Measurements from ENCODE around the gene CHN2.

The CHN2 gene

GRCh38 chr7:29332042-29332811, 137.7 kb downstream of the CHN2 start:
- no peak for DNase-seq (ENCODE audit: low read depth in 2 of 2)

GRCh38 chr7:29332875-29333855, 138.6 kb downstream of the CHN2 start:
- no peak for DNase-seq (ENCODE audit: low read depth in 2 of 2)

- no peak for DNase-seq (ENCODE audit: low read depth in 2 of 2)
Observed at GRCh38 chr7:29335188-29336083, 140.9 kb downstream of the CHN2 start.

GRCh38 chr7:29337546-29338116, 143.1 kb downstream of the CHN2 start:
- DNase-seq (ENCODE audit: low read depth in 2 of 2) = no peak

- DNase-seq (ENCODE audit: low read depth in 2 of 2) = no peak
Observed at GRCh38 chr7:29340696-29341095, 146.1 kb downstream of the CHN2 start.

- DNase-seq (ENCODE audit: low read depth in 2 of 2) = no peak
Observed at GRCh38 chr7:29341156-29341555, 146.6 kb downstream of the CHN2 start.

GRCh38 chr7:29342761-29343160, 148.2 kb downstream of the CHN2 start:
- DNase-seq (ENCODE audit: low read depth in 2 of 2) = no peak

- DNase-seq (ENCODE audit: low read depth in 2 of 2) = no peak
Observed at GRCh38 chr7:29343399-29343798, 148.8 kb downstream of the CHN2 start.

- DNase-seq (ENCODE audit: low read depth in 2 of 2) = no peak
Observed at GRCh38 chr7:29344334-29344978, 149.9 kb downstream of the CHN2 start.

- no peak for DNase-seq (ENCODE audit: low read depth in 2 of 2)
Observed at GRCh38 chr7:29345590-29345989, 151.0 kb downstream of the CHN2 start.

GRCh38 chr7:29346231-29346978, 151.8 kb downstream of the CHN2 start:
- DNase-seq (ENCODE audit: low read depth in 2 of 2) = no peak

GRCh38 chr7:29349362-29349761, 154.8 kb downstream of the CHN2 start:
- no peak for DNase-seq (ENCODE audit: low read depth in 2 of 2)

GRCh38 chr7:29350351-29350750, 155.8 kb downstream of the CHN2 start:
- no peak for DNase-seq (ENCODE audit: low read depth in 2 of 2)

- no peak for DNase-seq (ENCODE audit: low read depth in 2 of 2)
Observed at GRCh38 chr7:29352041-29352440, 157.5 kb downstream of the CHN2 start.

- DNase-seq (ENCODE audit: low read depth in 2 of 2) = no peak
Observed at GRCh38 chr7:29353810-29354209, 159.2 kb downstream of the CHN2 start.

- no peak for DNase-seq (ENCODE audit: low read depth in 2 of 2)
Observed at GRCh38 chr7:29354340-29354739, 159.8 kb downstream of the CHN2 start.

- DNase-seq (ENCODE audit: low read depth in 2 of 2) = no peak
Observed at GRCh38 chr7:29355388-29355787, 160.8 kb downstream of the CHN2 start.

GRCh38 chr7:29356631-29357030, 162.1 kb downstream of the CHN2 start:
- DNase-seq (ENCODE audit: low read depth in 2 of 2) = no peak

GRCh38 chr7:29359482-29360093, 165.0 kb downstream of the CHN2 start:
- no peak for DNase-seq (ENCODE audit: low read depth in 2 of 2)
